Activated B cell treated with CpG ODN at 0.5 μM for 24 hours (primary cell): Measurements from ENCODE around the gene DNAJC30. TPM values are rescaled to one million over a fixed set of nuclear protein-coding genes. Genes with fewer than 3 reads are reported as not detected.

Source experiments
- ATAC-seq: fragments of 200-7000 bp; cut with Tn5 transposase; one replicate; pipeline ENCODE4 v1.10.0; 2021; ENCODE audit warnings: low read depth, mild to moderate bottlenecking, moderate library complexity
- CTCF ChIA-PET: fragments of 350-600 bp; sonication (Branson Sonifier 250); formaldehyde crosslinking; loops from one replicate; lab custom pipeline; 2021; ENCODE audit warnings: antibody characterized with exemption; lab: Charles Lee
- POLR2A ChIA-PET: fragments of 350-600 bp; sonication (Branson Sonifier 250); formaldehyde crosslinking; loops from one replicate; lab custom pipeline; 2021; ENCODE audit warnings: antibody characterized with exemption; lab: Charles Lee
- DNase-seq: peaks from one replicate; pipeline ENCODE4 v3.0.0; 2022
- H3K27ac Mint-ChIP-seq: one replicate; pipeline ENCODE4 v1.8.0; 2020; ENCODE audit warnings: mixed read lengths
- H3K27me3 Mint-ChIP-seq: one replicate; pipeline ENCODE4 v1.8.0; 2021; ENCODE audit warnings: mixed read lengths
- H3K36me3 Mint-ChIP-seq: one replicate; pipeline ENCODE4 v1.8.0; 2021; ENCODE audit warnings: low read depth, mixed read lengths
- H3K4me1 Mint-ChIP-seq: one replicate; pipeline ENCODE4 v1.8.0; 2021; ENCODE audit warnings: mixed read lengths
- H3K4me3 Mint-ChIP-seq: one replicate; pipeline ENCODE4 v1.8.0; 2020; ENCODE audit warnings: mild to moderate bottlenecking, mixed read lengths
- H3K9me3 Mint-ChIP-seq: one replicate; pipeline ENCODE4 v1.8.0; 2020; ENCODE audit warnings: mixed read lengths
- CTCF ChIP-seq: fragments of 200-600 bp; IDR thresholded peaks from one replicate; pipeline ENCODE4 v1.8.0; 2022; ENCODE audit warnings: antibody characterized with exemption, mild to moderate bottlenecking
- intact Hi-C: fragments of 100-400 bp; cut with micrococcal nuclease; formaldehyde crosslinking; loops from one replicate; pipeline ENCODE4 v1.15.1; 2024
- total RNA-seq: library from RNA; stranded (reverse); gene quantifications from 2 replicates; pipeline ENCODE4 v1.2.3, GENCODE V29; 2022

Gene DNAJC30
- total RNA-seq, 1 donor from 2014 or later: 14.2 TPM

- ATAC-seq: no peak
- CTCF ChIA-PET: no interaction called here
Measured at GRCh38 chr7:73702226-73702625, 19.0 kb upstream of the DNAJC30 start.

GRCh38 chr7:73701357-73701995 lies 18.2 kb upstream of the DNAJC30 start:
- Mint-ChIP-seq H3K4me3 (no peak overlapping the region), H3K4me1 (peaks cover 6% of the 10 kb centered on the region), H3K27me3 (peaks cover 8% of the 10 kb centered on the region), H3K36me3 (peaks cover 30% of the 10 kb centered on the region), H3K27ac (no peak overlapping the region), H3K9me3 (no peaks in the 10 kb centered on the region)
- CTCF ChIA-PET: interaction anchor here (1.6 kb wide), 1 partner anchor 95 kb away, joined by 7 read pairs; no protein-coding TSS in a partner anchor
- no peak for TF ChIP-seq CTCF
- POLR2A ChIA-PET: no interaction called here
- intact Hi-C loops: no loop called here
- ATAC-seq (no peak), DNase-seq (no peak)

More at GRCh38 chr7:73702226-73702625, 19.0 kb upstream of the DNAJC30 start:
- H3K27me3 Mint-ChIP-seq: peaks cover 8% of the 10 kb centered on the region
- H3K4me3 Mint-ChIP-seq: no peak overlapping the region
- no peaks in the 10 kb centered on the region for H3K9me3 Mint-ChIP-seq
- H3K4me1 Mint-ChIP-seq: peaks cover 13% of the 10 kb centered on the region
- no peak overlapping the region for H3K27ac Mint-ChIP-seq
- no peak for DNase-seq
- H3K36me3 Mint-ChIP-seq: peaks cover 22% of the 10 kb centered on the region
- TF ChIP-seq CTCF: no peak
- POLR2A ChIA-PET: interaction anchor here (0.6 kb wide), 1 partner anchor 1992 kb away, joined by 5 read pairs; no protein-coding TSS in a partner anchor
- intact Hi-C loops: no loop called here

GRCh38 chr7:73700581-73701134 lies 17.4 kb upstream of the DNAJC30 start:
- no peak for DNase-seq
- no peak overlapping the region for H3K4me3 Mint-ChIP-seq
- intact Hi-C loops: no loop called here
- no peaks in the 10 kb centered on the region for H3K9me3 Mint-ChIP-seq
- ChIA-PET POLR2A (no interaction called here), CTCF (interaction anchor here (1.6 kb wide), 1 partner anchor 94 kb away, joined by 7 read pairs; no protein-coding TSS in a partner anchor)
- ATAC-seq: no peak
- H3K27ac Mint-ChIP-seq: no peak overlapping the region
- no peak for TF ChIP-seq CTCF
- H3K4me1 Mint-ChIP-seq: peaks cover 3% of the 10 kb centered on the region
- peaks cover 38% of the 10 kb centered on the region for H3K36me3 Mint-ChIP-seq
- H3K27me3 Mint-ChIP-seq: peaks cover 8% of the 10 kb centered on the region

GRCh38 chr7:73700069-73700423 lies 16.8 kb upstream of the DNAJC30 start:
- CTCF ChIA-PET: no interaction called here
- no peak overlapping the region for H3K4me3 Mint-ChIP-seq
- peaks cover 3% of the 10 kb centered on the region for H3K4me1 Mint-ChIP-seq
- POLR2A ChIA-PET: no interaction called here
- no peak for TF ChIP-seq CTCF
- no peaks in the 10 kb centered on the region for H3K9me3 Mint-ChIP-seq
- H3K36me3 Mint-ChIP-seq: peaks cover 44% of the 10 kb centered on the region
- peaks cover 8% of the 10 kb centered on the region for H3K27me3 Mint-ChIP-seq
- no peak overlapping the region for H3K27ac Mint-ChIP-seq
- intact Hi-C loops: no loop called here
- DNase-seq (no peak), ATAC-seq (no peak)

- Mint-ChIP-seq H3K4me3 (no peak overlapping the region), H3K9me3 (no peaks in the 10 kb centered on the region), H3K4me1 (peaks cover 3% of the 10 kb centered on the region), H3K36me3 (peaks cover 49% of the 10 kb centered on the region), H3K27ac (no peak overlapping the region), H3K27me3 (peaks cover 8% of the 10 kb centered on the region)
- DNase-seq: no peak
- CTCF ChIA-PET: no interaction called here
- POLR2A ChIA-PET: no interaction called here
- no peak for TF ChIP-seq CTCF
- ATAC-seq: no peak
- intact Hi-C loops: no loop called here
Measured at GRCh38 chr7:73699370-73700068, 16.3 kb upstream of the DNAJC30 start.
